ENCODE measurements around the gene S100A16. TPM values are rescaled to one million over a fixed set of nuclear protein-coding genes. Genes with fewer than 3 reads are reported as not detected.

Gene S100A16
- 487 to 581 TPM (median 545 TPM) in 5 replicates for total RNA-seq (2022; extraction: Qiagen RNA extraction)

GRCh38 chr1:153612755-153613331 is at the start of gene S100A16:
Gene S100A16, minus strand, starts transcription at chr1:153613137. Its CDS starts 4,986 bp downstream, at chr1:153608151.

GRCh38 chr1:153658400-153659174 is 45.6 kb upstream of the S100A16 start, which contains the start of gene SNAPIN:
Gene SNAPIN, plus strand, starts transcription at chr1:153658703. Its CDS starts 41 bp downstream, at chr1:153658744.

GRCh38 chr1:153633754-153634665 is 21.1 kb upstream of the S100A16 start, which contains the start of gene CHTOP:
Gene CHTOP, plus strand, starts transcription at chr1:153634066. Its CDS starts 2,523 bp downstream, at chr1:153636589.

GRCh38 chr1:153627715-153628626 is 15.0 kb upstream of the S100A16 start, which contains the start of gene S100A1:
Gene S100A1, plus strand, starts transcription at chr1:153628434. Its CDS starts 2,088 bp downstream, at chr1:153630522.

GRCh38 chr1:153626904-153627714 is 14.2 kb upstream of the S100A16 start, which contains the start of gene S100A13:
Gene S100A13, minus strand, starts transcription at chr1:153627505. Its CDS starts 1,033 bp downstream, at chr1:153626472.

GRCh38 chr1:153616144-153616916 is 3.4 kb upstream of the S100A16 start, which contains the start of gene S100A14:
Gene S100A14, minus strand, starts transcription at chr1:153616325. Its CDS starts 467 bp downstream, at chr1:153615858.

GRCh38 chr1:153565529-153566374 is 47.2 kb downstream of the S100A16 start, which contains the start of gene S100A2:
Gene S100A2, minus strand, starts transcription at chr1:153565844. Its CDS starts 1,967 bp downstream, at chr1:153563877.

Other genes with a start within 250 kb of the S100A16 start
- gene S100A12, start 237.5 kb downstream of the S100A16 start, total RNA-seq (2022; extraction: Qiagen RNA extraction), result not detected in 5 replicates
- not detected in 5 replicates for gene S100A8, start 222.1 kb downstream of the S100A16 start, total RNA-seq (2022; extraction: Qiagen RNA extraction)
- gene S100A7A, start 196.6 kb downstream of the S100A16 start, total RNA-seq (2022; extraction: Qiagen RNA extraction), result not detected in 5 replicates
- gene S100A7, start 152.5 kb downstream of the S100A16 start, total RNA-seq (2022; extraction: Qiagen RNA extraction), result not detected in 5 replicates
- 2,973 to 4,069 TPM (median 3,618 TPM) in 5 replicates for gene S100A6, start 77.1 kb downstream of the S100A16 start, total RNA-seq (2022; extraction: Qiagen RNA extraction)
- 0.64 to 1.2 TPM (median 0.83 TPM) in 5 replicates for gene S100A5, start 72.2 kb downstream of the S100A16 start, total RNA-seq (2022; extraction: Qiagen RNA extraction)
- gene S100A4, start 67.3 kb downstream of the S100A16 start, total RNA-seq (2022; extraction: Qiagen RNA extraction), result 1,517 to 1,961 TPM (median 1,696 TPM) in 5 replicates
- gene S100A3, start 63.9 kb downstream of the S100A16 start, total RNA-seq (2022; extraction: Qiagen RNA extraction), result 107 to 126 TPM (median 115 TPM) in 5 replicates
- 19.0 to 37.7 TPM (median 28.0 TPM) in 5 replicates for gene S100A2, start 47.3 kb downstream of the S100A16 start, total RNA-seq (2022; extraction: Qiagen RNA extraction)
- gene S100A14, start 3.2 kb upstream of the S100A16 start, total RNA-seq (2022; extraction: Qiagen RNA extraction), result 0.14 to 0.82 TPM (median 0.52 TPM) in 5 replicates
- 155 to 191 TPM (median 185 TPM) in 5 replicates for gene S100A13, start 14.4 kb upstream of the S100A16 start, total RNA-seq (2022; extraction: Qiagen RNA extraction)
- 0.61 to 1.1 TPM (median 0.83 TPM) in 5 replicates for gene S100A1, start 15.3 kb upstream of the S100A16 start, total RNA-seq (2022; extraction: Qiagen RNA extraction)
- gene CHTOP, start 20.9 kb upstream of the S100A16 start, total RNA-seq (2022; extraction: Qiagen RNA extraction), result 75.2 to 85.0 TPM (median 76.0 TPM) in 5 replicates
- gene SNAPIN, start 45.6 kb upstream of the S100A16 start, total RNA-seq (2022; extraction: Qiagen RNA extraction), result 53.6 to 62.1 TPM (median 59.1 TPM) in 5 replicates
- 260 to 307 TPM (median 274 TPM) in 5 replicates for gene ILF2, start 57.9 kb upstream of the S100A16 start, total RNA-seq (2022; extraction: Qiagen RNA extraction)
- gene NPR1, start 65.6 kb upstream of the S100A16 start, total RNA-seq (2022; extraction: Qiagen RNA extraction), result 1.6 to 2.5 TPM (median 1.9 TPM) in 5 replicates
- gene INTS3, start 114.9 kb upstream of the S100A16 start, total RNA-seq (2022; extraction: Qiagen RNA extraction), result 18.7 to 21.0 TPM (median 20.5 TPM) in 5 replicates
- gene SLC27A3, start 162.3 kb upstream of the S100A16 start, total RNA-seq (2022; extraction: Qiagen RNA extraction), result 0.84 to 1.8 TPM (median 1.0 TPM) in 5 replicates

Measured in A549 treated with Hydrocortisone at 1 μM for 4 hours (cell line).